PC-3 (cell line): Measurements from ENCODE around the gene HOXD3. TPM values are rescaled to one million over a fixed set of nuclear protein-coding genes. Genes with fewer than 3 reads are reported as not detected.

Source experiments
- ATAC-seq: fragments of 200-7000 bp; cut with Tn5 transposase; 2 replicates; pipeline ENCODE4 v1.9.1; 2020; ENCODE audit warnings: mild to moderate bottlenecking, moderate library complexity
- BruUV-seq: library from RNA; stranded (reverse); fragments of 400-500 nt; replicated peaks from 2 replicates; lab custom pipeline; 2021; lab: Mats Ljungman, UMichigan
- CTCF ChIA-PET: fragments of 300-600 bp; sonication (Branson Sonifier 250); formaldehyde crosslinking; loops from one replicate; lab custom pipeline; 2022; ENCODE audit warnings: antibody characterized with exemption; lab: Charles Lee
- POLR2A ChIA-PET: fragments of 300-600 bp; sonication (Branson Sonifier 250); formaldehyde crosslinking; loops from one replicate; lab custom pipeline; 2022; ENCODE audit warnings: antibody characterized with exemption; ENCODE audit not compliant: unreplicated experiment; lab: Charles Lee
- DNase-seq: peaks from one replicate; pipeline ENCODE4 v3.0.0-alpha.2; 2015
- H2AFZ ChIP-seq: fragments of 300-600 bp; sonication (generic); 2 replicates; pipeline ENCODE4 v1.6.0; 2016; ENCODE audit warnings: antibody characterized with exemption, low read length
- H3F3A ChIP-seq: fragments of 300-600 bp; sonication (generic); one replicate; pipeline ENCODE4 v1.6.0; 2017; ENCODE audit warnings: antibody characterized with exemption, low read length, control low read depth, mild to moderate bottlenecking; ENCODE audit not compliant: unreplicated experiment
- H3K27ac ChIP-seq: fragments of 300-600 bp; sonication (generic); 2 replicates; pipeline ENCODE4 v1.5.1; 2016; ENCODE audit warnings: mild to moderate bottlenecking, low read length
- H3K27me3 ChIP-seq: fragments of 300-600 bp; sonication (generic); 2 replicates; pipeline ENCODE4 v1.6.1; 2016; ENCODE audit warnings: low read length, mixed read lengths
- H3K36me3 ChIP-seq: fragments of 300-600 bp; sonication (generic); 2 replicates; pipeline ENCODE4 v1.6.1; 2016; ENCODE audit warnings: low read depth, mixed run types, low read length, mixed read lengths
- H3K4me1 ChIP-seq: fragments of 300-600 bp; sonication (generic); 2 replicates; pipeline ENCODE4 v1.5.1; 2016; ENCODE audit warnings: low read length; ENCODE audit not compliant: insufficient read depth
- H3K4me2 ChIP-seq: fragments of 300-600 bp; sonication (generic); 2 replicates; pipeline ENCODE4 v1.6.0; 2016; ENCODE audit warnings: low read length
- H3K4me3 ChIP-seq: fragments of 300-600 bp; sonication (generic); 2 replicates; pipeline ENCODE4 v1.5.1; 2016; ENCODE audit warnings: mild to moderate bottlenecking, low read length, mixed read lengths
- H3K79me2 ChIP-seq: fragments of 300-600 bp; sonication (generic); 2 replicates; pipeline ENCODE4 v1.6.1; 2017; ENCODE audit warnings: low read length, mixed read lengths
- H3K9ac ChIP-seq: fragments of 300-600 bp; sonication (generic); 2 replicates; pipeline ENCODE4 v1.6.0; 2016; ENCODE audit warnings: mild to moderate bottlenecking, low read length
- H3K9me2 ChIP-seq: fragments of 300-600 bp; sonication (generic); replicated peaks from 2 replicates; pipeline ENCODE4 v1.6.1; 2016; ENCODE audit warnings: mixed run types, low read length, mixed read lengths
- H3K9me3 ChIP-seq: fragments of 300-600 bp; sonication (generic); 2 replicates; pipeline ENCODE4 v1.6.1; 2016; ENCODE audit warnings: low read length, mixed read lengths
- H4K20me1 ChIP-seq: fragments of 300-600 bp; sonication (generic); 2 replicates; pipeline ENCODE4 v1.6.1; 2016; ENCODE audit warnings: low read length, mixed read lengths
- EZH2 ChIP-seq: fragments of 300-600 bp; sonication (generic); IDR thresholded peaks from one replicate; pipeline ENCODE4 v1.6.1; 2017; ENCODE audit warnings: antibody characterized with exemption, mild to moderate bottlenecking, low read length; ENCODE audit not compliant: unreplicated experiment
- EZH2phosphoT487 ChIP-seq: fragments of 300-600 bp; sonication (generic); IDR thresholded peaks from 2 replicates; pipeline ENCODE4 v1.6.1; 2018; ENCODE audit warnings: mild to moderate bottlenecking, antibody characterized with exemption, low read length, borderline replicate concordance
- intact Hi-C: fragments of 100-400 bp; cut with micrococcal nuclease; formaldehyde crosslinking; loops from 2 replicates; pipeline ENCODE4 v1.9.0; 2023
- total RNA-seq: library from RNA; depleted of rRNA; stranded (reverse); fragments of >200 nt; gene quantifications from 2 replicates; pipeline ENCODE4 v1.2.3, GENCODE V29; 2014
- TF ChIP-seq, protein P1 (sequence below): fragments of 300-600 bp; sonication (generic); conservative IDR thresholded peaks from 2 replicates; pipeline ENCODE4 v1.5.1; 2017; ENCODE audit warnings: antibody characterized with exemption, low read depth, mild to moderate bottlenecking, low read length

HOXD3 gene
- total RNA-seq, 1 experiment from 2014 or later: 4.4 TPM

GRCh38 chr2:176126929-176127773, 30.0 kb upstream of the HOXD3 start:
- Histone ChIP-seq H3K4me3 (peak overlapping the region; percentile 62), H2AFZ (peak overlapping the region; percentile 71), H3K4me1 (peaks cover 10% of the 10 kb centered on the region), H3K27me3 (no peaks in the 10 kb centered on the region), H3K36me3 (no peaks in the 10 kb centered on the region; the same call in 1 of the 2 replicates), H3K4me2 (peak overlapping the region; percentile 84), H3K79me2 (no peaks in the 10 kb centered on the region), H3K9me2 (no peaks in the 10 kb centered on the region), H3K27ac (no peak overlapping the region), H3K9me3 (no peaks in the 10 kb centered on the region), H3K9ac (no peak overlapping the region), H4K20me1 (no peaks in the 10 kb centered on the region), H3F3A (no peaks in the 10 kb centered on the region)
- ATAC-seq: 0 out of 2 replicates have a peak, but pooled peaks have one; percentile 14
- peak; percentile 78 for DNase-seq
- POLR2A ChIA-PET: no interaction called here
- intact Hi-C loops: loop anchor here (1.0 to 2.0 kb wide), 4 partner anchors 512 to 1020 kb away; no protein-coding TSS in a partner anchor
- TF ChIP-seq, protein P1, sequence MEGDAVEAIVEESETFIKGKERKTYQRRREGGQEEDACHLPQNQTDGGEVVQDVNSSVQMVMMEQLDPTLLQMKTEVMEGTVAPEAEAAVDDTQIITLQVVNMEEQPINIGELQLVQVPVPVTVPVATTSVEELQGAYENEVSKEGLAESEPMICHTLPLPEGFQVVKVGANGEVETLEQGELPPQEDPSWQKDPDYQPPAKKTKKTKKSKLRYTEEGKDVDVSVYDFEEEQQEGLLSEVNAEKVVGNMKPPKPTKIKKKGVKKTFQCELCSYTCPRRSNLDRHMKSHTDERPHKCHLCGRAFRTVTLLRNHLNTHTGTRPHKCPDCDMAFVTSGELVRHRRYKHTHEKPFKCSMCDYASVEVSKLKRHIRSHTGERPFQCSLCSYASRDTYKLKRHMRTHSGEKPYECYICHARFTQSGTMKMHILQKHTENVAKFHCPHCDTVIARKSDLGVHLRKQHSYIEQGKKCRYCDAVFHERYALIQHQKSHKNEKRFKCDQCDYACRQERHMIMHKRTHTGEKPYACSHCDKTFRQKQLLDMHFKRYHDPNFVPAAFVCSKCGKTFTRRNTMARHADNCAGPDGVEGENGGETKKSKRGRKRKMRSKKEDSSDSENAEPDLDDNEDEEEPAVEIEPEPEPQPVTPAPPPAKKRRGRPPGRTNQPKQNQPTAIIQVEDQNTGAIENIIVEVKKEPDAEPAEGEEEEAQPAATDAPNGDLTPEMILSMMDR: peak; percentile 93
- no peak for TF ChIP-seq EZH2phosphoT487
- CTCF ChIA-PET: interaction anchor here (0.6 to 2.4 kb wide), 13 partner anchors 190 to 1030 kb away, joined by 3 to 26 read pairs (median 6); no protein-coding TSS in a partner anchor
- no TSS peak for BruUV-seq

DNA sequence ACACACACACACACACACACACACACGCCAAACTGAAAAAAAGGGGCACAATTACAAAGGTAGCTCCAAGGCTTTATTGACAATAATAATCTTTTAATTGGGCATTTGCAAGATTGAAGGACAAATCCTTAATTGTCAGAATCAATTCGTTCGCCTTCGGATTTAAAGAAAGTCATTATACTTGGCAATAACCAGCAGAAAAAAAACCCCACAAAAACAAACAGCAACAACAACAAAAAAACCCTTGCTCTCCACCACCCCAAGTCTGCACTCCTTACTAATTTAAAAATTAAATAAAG, 29.4 kb upstream of the HOXD3 start:
- ATAC-seq (no peak), DNase-seq (no peak)
- Histone ChIP-seq H3K27ac (no peak overlapping the region), H3K4me3 (peak overlapping the region; percentile 62; the same call in 1 of the 2 replicates), H3F3A (no peaks in the 10 kb centered on the region), H3K79me2 (no peaks in the 10 kb centered on the region), H4K20me1 (no peaks in the 10 kb centered on the region), H3K4me1 (peaks cover 10% of the 10 kb centered on the region), H3K9me2 (no peaks in the 10 kb centered on the region), H3K36me3 (no peaks in the 10 kb centered on the region; the same call in 1 of the 2 replicates), H3K9me3 (no peaks in the 10 kb centered on the region), H2AFZ (peak overlapping the region; percentile 71), H3K9ac (no peak overlapping the region), H3K4me2 (peak overlapping the region; percentile 84), H3K27me3 (no peaks in the 10 kb centered on the region)
- POLR2A ChIA-PET: no interaction called here
- intact Hi-C loops: loop anchor here (1.0 to 2.0 kb wide), 4 partner anchors 511 to 1020 kb away; no protein-coding TSS in a partner anchor
- TF ChIP-seq EZH2 (no peak), EZH2phosphoT487 (no peak)
- TF ChIP-seq, protein P1: no peak
- BruUV-seq: no TSS peak
- CTCF ChIA-PET: interaction anchor here (0.6 to 2.4 kb wide), 9 partner anchors 318 to 1021 kb away, joined by 3 to 26 read pairs (median 8); no protein-coding TSS in a partner anchor
